Measurements from ENCODE around the gene MPP4. TPM values are rescaled to one million over a fixed set of nuclear protein-coding genes. Genes with fewer than 3 reads are reported as not detected.
"Not testable (repeated sequence)": the region's sequence is repeated elsewhere in the genome, so short reads cannot be mapped to it uniquely, and the experiment has no call there.

Gene MPP4
- total RNA-seq, 1 donor from 2014 or later, result not detected

DNA sequence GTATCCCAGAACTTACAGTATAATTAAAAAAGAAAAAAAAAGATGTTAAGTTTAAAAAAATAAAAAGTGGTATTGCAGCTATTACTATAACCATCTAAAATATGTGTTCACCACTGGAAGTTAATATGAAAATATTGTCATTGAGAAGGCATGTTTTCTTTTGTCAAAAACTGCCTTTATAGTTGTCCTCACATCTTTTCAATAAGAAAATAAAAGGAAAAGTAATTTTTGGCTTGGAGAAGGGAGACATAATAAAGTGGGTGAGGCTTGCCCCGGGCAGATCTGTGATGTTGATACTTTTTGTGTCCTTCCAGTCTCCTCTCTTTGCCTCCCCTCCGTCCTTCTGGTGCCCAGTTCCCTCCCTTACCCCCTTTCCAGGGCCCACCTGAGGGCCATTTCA, 24.9 kb downstream of the MPP4 start:
- H3K36me3 ChIP-seq (ENCODE audit: control insufficient read depth, insufficient read depth, low read length), result no peaks in the 10 kb centered on the region
- no peaks in the 10 kb centered on the region for H3K27me3 ChIP-seq (ENCODE audit: control insufficient read depth, insufficient read depth, low read length)
- TF ChIP-seq, protein P1, sequence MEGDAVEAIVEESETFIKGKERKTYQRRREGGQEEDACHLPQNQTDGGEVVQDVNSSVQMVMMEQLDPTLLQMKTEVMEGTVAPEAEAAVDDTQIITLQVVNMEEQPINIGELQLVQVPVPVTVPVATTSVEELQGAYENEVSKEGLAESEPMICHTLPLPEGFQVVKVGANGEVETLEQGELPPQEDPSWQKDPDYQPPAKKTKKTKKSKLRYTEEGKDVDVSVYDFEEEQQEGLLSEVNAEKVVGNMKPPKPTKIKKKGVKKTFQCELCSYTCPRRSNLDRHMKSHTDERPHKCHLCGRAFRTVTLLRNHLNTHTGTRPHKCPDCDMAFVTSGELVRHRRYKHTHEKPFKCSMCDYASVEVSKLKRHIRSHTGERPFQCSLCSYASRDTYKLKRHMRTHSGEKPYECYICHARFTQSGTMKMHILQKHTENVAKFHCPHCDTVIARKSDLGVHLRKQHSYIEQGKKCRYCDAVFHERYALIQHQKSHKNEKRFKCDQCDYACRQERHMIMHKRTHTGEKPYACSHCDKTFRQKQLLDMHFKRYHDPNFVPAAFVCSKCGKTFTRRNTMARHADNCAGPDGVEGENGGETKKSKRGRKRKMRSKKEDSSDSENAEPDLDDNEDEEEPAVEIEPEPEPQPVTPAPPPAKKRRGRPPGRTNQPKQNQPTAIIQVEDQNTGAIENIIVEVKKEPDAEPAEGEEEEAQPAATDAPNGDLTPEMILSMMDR (IDR thresholded peaks at IDR 0.05; ENCODE audit: insufficient read depth, low read length, severe bottlenecking), result no peak
- DNase-seq (ENCODE audit: low read depth) (no peak), FAIRE-seq (no peak)
- no peak overlapping the region for H3K4me3 ChIP-seq (ENCODE audit: low read depth, low read length)

DNA sequence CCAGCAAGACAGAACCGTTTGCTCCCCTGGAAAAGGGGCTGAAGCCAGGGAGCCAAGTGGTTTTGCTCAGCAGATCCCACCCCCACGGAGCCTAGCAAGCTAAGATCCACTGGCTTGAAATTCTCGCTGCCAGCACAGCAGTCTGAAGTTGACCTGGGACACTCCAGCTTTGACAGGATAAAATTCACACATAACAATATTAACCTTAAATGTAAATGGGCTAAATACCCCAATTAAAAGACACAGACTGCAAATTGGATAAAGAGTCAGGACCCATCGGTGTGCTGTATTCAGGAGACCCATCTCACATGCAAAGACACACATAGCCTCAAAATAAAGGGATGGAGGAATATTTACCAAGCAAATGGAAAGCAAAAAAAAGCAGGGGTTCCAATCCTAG, 27.2 kb downstream of the MPP4 start:
- H3K27me3 ChIP-seq (ENCODE audit: control insufficient read depth, insufficient read depth, low read length); DNase-seq (ENCODE audit: low read depth); H3K36me3 ChIP-seq (ENCODE audit: control insufficient read depth, insufficient read depth, low read length); FAIRE-seq; H3K4me3 ChIP-seq (ENCODE audit: low read depth, low read length): not testable (repeated sequence)

DNA sequence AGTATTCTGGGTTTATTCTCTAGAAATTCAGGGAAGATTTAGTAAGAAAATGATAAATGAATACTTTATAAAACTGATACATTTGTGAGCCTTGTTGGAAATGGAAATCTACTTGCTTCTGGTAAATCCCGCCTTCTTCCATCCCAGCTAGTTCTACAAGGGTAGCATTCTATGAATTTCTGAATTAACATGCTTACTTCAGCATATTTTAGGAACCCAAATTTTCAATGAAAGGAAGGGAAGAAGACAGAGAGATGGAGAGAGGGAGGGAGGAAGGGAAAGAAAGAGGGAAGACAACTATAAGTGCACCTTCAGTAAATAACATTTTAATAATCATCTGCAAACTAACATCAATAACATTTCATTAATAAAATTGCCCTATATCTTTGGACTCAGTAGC, 28.6 kb downstream of the MPP4 start:
- Histone ChIP-seq H3K4me3 (ENCODE audit: low read depth, low read length) (no peak overlapping the region), H3K27me3 (ENCODE audit: control insufficient read depth, insufficient read depth, low read length) (no peaks in the 10 kb centered on the region), H3K36me3 (ENCODE audit: control insufficient read depth, insufficient read depth, low read length) (no peaks in the 10 kb centered on the region)
- DNase-seq (ENCODE audit: low read depth) (no peak), FAIRE-seq (no peak)
- TF ChIP-seq, protein P1 (IDR thresholded peaks at IDR 0.05; ENCODE audit: insufficient read depth, low read length, severe bottlenecking), result no peak

DNA sequence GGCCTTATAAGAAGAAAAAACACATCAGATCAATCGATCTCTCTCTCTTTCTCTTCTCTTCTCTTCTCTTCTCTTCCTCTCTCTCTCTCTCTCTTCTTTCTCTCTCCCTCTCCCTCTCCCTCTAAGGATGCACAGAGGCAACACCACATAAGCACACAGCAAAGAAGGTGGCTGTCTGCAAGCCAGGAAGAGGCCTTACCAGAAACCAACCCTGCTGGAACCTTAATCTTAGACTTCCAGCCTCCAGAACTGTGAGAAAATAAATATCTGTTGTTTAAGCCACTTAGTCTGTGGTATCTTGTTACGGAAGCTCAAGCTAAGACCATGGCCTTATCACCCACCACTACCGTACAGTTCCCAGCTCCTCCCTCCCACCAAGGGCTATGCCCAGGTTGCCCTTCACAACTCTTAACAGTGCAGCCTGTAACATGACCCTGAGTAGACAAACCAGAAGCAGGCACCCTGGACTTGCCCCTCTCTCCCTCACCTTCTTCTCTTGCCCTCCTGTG, 30.0 kb downstream of the MPP4 start:
- FAIRE-seq (peak; percentile 73), DNase-seq (ENCODE audit: low read depth) (no peak)
- no peak overlapping the region for H3K4me3 ChIP-seq (ENCODE audit: low read depth, low read length)
- H3K36me3 ChIP-seq (ENCODE audit: control insufficient read depth, insufficient read depth, low read length), result no peaks in the 10 kb centered on the region
- H3K27me3 ChIP-seq (ENCODE audit: control insufficient read depth, insufficient read depth, low read length), result no peaks in the 10 kb centered on the region
- TF ChIP-seq, protein P1 (IDR thresholded peaks at IDR 0.05; ENCODE audit: insufficient read depth, low read length, severe bottlenecking), result no peak

DNA sequence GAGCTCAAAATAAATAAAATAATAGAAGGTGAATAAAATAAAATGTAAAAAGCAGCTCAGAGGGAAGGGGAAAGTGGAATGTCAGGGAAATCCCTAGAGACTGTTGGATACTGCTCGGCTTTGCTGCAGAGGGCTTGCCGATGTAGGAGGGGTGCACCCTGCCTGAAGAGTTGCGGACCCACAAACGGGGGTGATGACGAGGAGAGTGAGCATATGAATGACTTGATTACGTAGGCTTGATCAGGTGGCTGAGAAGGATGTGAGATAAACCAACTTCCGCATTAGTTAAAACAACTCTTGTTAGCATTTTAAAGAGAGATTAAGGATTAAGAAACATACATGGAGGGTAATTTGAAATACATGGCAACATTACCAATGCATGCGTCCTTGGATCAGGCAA, 34.1 kb downstream of the MPP4 start:
- no peak for FAIRE-seq
- H3K4me3 ChIP-seq (ENCODE audit: low read depth, low read length), result no peak overlapping the region
- H3K27me3 ChIP-seq (ENCODE audit: control insufficient read depth, insufficient read depth, low read length), result no peaks in the 10 kb centered on the region
- H3K36me3 ChIP-seq (ENCODE audit: control insufficient read depth, insufficient read depth, low read length), result no peaks in the 10 kb centered on the region
- TF ChIP-seq, protein P1 (IDR thresholded peaks at IDR 0.05; ENCODE audit: insufficient read depth, low read length, severe bottlenecking), result no peak
- no peak for DNase-seq (ENCODE audit: low read depth)

DNA sequence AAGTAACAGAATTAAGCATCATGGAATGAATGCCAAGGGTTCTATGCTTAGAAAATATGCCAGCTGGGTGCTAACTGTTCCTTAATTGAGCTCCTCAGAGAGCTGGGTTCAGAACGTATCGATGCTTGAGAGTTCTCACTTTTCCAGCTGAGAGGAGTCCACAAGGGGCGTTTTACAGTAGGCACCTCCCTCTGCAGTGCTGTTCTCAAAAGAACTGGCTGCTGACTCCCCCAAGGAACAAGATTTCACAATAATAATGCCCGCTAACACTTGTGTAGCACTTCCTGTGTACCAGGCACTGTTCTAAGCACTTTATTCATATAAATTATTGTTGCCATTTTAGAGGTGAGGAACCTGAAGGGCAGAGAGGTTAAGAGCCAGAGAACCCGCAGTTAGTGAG, 37.1 kb downstream of the MPP4 start:
- TF ChIP-seq, protein P1 (IDR thresholded peaks at IDR 0.05; ENCODE audit: insufficient read depth, low read length, severe bottlenecking), result no peak
- Histone ChIP-seq H3K36me3 (ENCODE audit: control insufficient read depth, insufficient read depth, low read length) (no peaks in the 10 kb centered on the region), H3K4me3 (ENCODE audit: low read depth, low read length) (no peak overlapping the region), H3K27me3 (ENCODE audit: control insufficient read depth, insufficient read depth, low read length) (no peaks in the 10 kb centered on the region)
- no peak for DNase-seq (ENCODE audit: low read depth)
- no peak for FAIRE-seq
